ENCODE results near the gene LRP10. TPM values are rescaled to one million over a fixed set of nuclear protein-coding genes. Genes with fewer than 3 reads are reported as not detected.
"Not testable (repeated sequence)": the region's sequence is repeated elsewhere in the genome, so short reads cannot be mapped to it uniquely, and the experiment has no call there.

Gene LRP10
- total RNA-seq, 1 donor from 2014 or later: 2.9 TPM

DNA sequence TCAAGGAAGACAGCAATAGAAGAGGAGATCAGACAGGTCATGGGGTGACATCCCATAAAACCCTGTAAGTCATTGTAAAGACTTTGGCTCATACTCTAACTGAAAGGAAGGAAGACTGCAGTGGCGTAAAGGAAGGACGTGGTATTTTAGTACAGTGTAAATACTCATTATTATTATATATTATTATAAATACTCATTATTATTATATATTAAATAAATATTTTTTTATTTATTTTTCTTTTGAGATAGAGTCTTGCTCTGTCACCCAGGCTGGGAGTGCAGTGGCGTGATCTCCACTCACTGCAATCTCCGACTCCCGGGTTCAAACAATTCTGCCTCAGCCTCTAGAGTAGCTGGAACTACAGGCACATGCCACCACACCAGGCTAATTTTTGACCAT, 15.1 kb upstream of the LRP10 start:
- FAIRE-seq (no peak), DNase-seq (ENCODE audit: low spot score in 2 of 2) (no peak)

DNA sequence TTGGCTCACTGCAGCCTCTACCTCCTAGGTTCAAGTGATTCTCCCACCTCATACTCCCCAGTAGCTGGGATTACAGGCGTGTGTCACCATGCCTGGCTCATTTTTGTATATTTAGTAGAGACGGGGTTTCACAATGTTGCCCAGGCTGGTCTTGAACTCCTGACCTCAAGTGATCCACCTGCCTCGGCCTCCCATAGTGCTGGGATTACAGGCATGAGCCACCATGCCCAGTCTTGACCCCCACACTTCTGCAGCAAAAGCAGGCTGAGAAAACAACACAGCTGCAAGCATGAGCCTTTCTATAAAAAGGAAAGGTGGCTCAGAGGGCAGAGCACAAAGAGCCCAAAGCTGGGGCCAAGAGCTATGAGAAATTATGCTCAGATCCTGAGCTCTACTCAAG, 11.2 kb upstream of the LRP10 start:
- FAIRE-seq: not testable (repeated sequence)

DNA sequence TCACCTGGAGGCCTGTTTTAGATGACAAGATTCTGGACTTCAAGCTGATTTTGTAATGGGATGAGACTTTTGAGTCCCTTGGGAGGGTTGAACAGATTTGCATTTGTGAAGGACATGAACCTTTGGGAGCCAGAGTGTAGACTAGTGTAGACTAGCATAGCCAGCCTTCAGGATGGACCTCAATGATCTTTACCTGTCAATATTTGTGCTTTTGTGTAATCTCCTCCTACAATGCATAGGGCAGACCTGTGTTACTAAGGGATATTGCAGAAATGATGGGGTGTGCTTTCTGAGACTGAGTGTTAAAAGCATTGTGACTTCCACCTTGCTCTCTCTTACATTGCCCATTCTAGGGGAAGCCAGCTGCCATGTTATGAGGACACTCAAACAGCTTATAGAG, 9.9 kb upstream of the LRP10 start:
- FAIRE-seq (no peak), DNase-seq (ENCODE audit: low spot score in 2 of 2) (no peak)

More for the DNA sequence above, 11.2 kb upstream of the LRP10 start:
- DNase-seq (ENCODE audit: low spot score in 2 of 2): not testable (repeated sequence)

DNA sequence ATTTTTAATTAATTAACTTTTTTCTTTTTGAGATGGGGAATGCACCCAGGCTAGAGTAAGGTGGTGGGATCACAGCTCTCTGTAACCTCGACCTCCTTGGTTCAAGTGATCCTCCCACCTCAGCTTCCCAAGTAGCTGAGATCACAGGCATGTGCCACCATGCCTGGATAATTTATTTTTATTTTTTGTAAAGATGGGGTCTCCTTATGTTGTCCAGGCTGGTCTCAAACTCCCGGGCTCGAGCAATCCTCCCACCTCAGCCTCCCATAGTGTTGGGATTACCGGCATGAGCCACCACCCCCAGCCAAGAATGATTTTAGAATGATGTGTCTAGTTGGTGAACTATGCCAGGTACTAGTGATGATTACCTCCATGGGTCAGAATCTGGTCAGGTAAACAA, 6.6 kb upstream of the LRP10 start:
- DNase-seq (ENCODE audit: low spot score in 2 of 2) (no peak), FAIRE-seq (no peak)

DNA sequence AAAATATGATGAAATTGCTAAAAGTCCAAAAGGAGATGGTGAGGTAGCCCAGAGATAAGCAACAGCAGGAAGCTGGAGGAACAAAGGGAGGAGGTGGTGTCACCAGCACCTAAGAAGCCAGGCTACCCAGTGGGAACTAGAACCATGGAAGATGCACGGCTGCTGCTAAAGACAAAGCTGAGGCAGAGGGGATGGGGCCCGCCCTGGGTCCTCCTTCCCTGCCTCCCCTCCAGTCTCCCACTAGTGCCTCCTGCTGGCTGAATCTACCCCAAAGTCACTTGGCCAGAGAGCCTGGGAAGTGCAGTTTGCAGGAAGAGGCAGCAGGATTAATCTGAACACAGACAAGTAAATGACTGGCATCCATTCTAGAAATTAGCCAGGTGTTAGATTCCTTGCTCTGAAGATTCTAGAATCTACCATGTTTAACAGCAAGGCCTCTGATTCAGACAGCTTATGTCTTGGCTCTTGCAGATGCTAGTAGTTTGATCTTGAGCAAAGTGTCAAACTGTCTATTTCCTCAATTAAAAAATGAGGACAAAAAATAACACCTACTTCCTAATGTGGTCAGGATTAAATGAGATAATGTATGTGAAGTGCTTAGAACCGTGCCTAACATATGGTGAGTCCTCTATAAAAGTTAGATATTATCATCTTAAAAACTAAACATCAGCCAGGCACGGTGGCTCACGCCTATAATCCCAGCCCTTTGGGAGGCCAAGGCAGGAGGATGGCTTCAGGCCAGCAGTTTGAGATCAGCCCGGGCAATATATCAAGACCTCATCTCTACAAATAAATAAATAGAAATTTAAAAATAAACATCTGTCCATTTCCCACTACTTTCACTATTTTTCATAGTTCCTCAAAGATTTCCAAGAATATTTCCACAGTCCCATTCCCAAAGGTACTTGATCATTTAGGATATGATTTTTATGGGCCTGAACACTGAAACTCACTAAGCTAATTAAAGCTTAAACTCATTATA, 5.8 kb upstream of the LRP10 start:
- FAIRE-seq (no peak), DNase-seq (ENCODE audit: low spot score in 2 of 2) (no peak)

DNA sequence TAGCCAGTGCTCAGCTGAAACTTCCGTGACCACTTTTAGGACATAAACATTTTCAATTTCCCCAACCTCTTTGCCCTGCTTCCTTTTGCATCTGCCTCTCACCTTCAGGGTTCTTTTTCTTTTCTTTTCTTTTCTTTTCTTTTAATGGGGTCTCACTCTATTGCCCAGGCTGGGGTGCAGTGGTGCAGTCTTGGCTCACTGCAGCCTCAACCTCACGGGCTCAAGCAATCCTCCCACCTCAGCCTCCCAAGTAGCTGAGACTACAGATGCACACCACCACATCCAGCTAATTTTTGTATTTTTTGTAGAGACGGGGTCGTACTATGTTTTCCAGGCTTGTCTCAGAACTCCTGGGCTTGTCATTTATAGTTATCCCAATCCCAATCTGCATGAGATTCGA, 4.7 kb upstream of the LRP10 start:
- DNase-seq (ENCODE audit: low spot score in 2 of 2): no peak
- FAIRE-seq: no peak

DNA sequence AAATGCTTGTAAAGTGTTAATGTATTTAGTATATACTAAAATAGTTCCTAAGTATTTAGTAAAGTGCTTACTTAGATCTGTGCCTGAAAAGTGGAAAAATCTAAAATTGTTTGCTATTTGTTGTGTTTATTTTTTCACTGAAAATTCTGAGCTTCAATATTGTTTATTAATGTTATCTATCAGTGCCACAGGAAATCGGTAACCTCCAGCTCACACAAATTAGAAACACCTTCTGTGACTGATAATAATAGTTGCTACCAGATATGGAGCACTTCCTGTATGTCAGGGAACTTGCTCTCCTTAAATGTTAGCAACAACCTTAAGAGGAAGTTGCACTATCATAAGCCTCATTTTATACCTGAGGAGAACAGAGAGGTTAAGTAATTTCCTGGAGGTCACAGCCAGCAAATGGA, 723 bp upstream of the LRP10 start:
- DNase-seq (ENCODE audit: low spot score in 2 of 2): no peak
- no peak for FAIRE-seq

DNA sequence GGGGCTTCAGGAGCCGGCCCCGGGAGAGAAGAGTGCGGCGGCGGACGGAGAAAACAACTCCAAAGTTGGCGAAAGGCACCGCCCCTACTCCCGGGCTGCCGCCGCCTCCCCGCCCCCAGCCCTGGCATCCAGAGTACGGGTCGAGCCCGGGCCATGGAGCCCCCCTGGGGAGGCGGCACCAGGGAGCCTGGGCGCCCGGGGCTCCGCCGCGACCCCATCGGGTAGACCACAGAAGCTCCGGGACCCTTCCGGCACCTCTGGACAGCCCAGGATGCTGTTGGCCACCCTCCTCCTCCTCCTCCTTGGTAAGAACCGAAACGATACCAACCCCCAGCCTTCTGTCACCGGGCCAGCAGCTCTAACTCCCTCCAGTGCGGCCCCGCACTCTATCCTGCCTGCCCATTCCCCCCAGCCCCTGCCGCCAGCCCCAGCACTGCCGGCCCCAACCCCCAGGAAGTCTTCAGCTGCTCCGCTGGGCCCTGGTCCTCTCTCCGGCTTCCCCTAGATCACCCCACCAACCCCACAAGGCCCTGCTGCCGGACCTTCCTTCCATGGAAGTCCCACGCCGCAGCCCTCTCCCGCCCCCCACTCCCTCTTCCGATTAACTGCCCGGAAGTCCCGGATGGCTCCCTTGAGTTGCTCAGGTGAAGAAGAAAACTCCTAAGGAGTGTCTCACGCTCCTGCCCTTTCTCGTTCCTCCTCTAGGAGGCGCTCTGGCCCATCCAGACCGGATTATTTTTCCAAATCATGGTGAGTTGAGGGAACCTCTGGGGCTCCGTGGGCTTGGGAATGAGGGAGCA, 693 bp downstream of the LRP10 start:
- peak; percentile 72 to 75 for DNase-seq (ENCODE audit: low spot score in 2 of 2)
- no peak for FAIRE-seq

DNA sequence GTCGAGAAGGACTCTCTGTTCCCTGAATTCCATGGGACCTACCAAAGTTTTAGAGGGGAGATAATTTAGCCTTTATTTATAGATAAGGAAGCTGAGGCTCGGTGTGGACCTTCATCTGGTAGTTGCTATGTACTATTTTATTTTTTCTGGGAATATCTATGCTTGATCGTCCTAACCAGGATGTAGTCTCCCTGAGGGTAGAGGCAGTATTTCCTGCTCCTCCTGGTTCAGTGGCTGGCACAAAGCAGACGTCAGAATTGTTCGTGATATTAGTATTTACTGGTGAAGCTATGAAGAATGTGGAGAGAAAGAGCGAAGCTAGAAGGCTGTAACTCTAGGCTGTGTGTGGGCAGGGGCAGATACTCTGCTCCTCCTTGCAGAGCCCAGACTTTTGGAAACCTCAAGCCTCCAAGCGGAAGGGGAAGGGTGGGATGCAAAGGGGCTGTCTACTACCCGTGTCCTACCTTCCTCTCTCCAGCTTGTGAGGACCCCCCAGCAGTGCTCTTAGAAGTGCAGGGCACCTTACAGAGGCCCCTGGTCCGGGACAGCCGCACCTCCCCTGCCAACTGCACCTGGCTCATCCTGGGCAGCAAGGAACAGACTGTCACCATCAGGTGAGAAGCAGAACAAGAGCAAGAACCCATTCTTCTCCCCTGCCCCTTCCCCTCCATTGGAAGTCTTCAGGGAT, 1.4 kb downstream of the LRP10 start:
- DNase-seq (ENCODE audit: low spot score in 2 of 2): peak in 1 of 2 donors; percentile 12
- no peak for FAIRE-seq

DNA sequence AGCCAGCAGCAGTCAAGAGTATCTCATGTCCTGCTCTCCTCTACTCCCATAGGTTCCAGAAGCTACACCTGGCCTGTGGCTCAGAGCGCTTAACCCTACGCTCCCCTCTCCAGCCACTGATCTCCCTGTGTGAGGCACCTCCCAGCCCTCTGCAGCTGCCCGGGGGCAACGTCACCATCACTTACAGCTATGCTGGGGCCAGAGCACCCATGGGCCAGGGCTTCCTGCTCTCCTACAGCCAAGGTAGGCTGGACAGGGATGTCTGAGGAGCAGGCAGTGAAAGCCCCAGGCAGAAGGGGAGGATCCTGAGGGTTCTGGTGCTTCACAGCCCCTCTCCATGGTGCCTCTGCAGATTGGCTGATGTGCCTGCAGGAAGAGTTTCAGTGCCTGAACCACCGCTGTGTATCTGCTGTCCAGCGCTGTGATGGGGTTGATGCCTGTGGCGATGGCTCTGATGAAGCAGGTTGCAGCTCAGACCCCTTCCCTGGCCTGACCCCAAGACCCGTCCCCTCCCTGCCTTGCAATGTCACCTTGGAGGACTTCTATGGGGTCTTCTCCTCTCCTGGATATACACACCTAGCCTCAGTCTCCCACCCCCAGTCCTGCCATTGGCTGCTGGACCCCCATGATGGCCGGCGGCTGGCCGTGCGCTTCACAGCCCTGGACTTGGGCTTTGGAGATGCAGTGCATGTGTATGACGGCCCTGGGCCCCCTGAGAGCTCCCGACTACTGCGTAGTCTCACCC, 3.6 kb downstream of the LRP10 start:
- FAIRE-seq (no peak), DNase-seq (ENCODE audit: low spot score in 2 of 2) (peak in 1 of 2 donors; percentile 12)

DNA sequence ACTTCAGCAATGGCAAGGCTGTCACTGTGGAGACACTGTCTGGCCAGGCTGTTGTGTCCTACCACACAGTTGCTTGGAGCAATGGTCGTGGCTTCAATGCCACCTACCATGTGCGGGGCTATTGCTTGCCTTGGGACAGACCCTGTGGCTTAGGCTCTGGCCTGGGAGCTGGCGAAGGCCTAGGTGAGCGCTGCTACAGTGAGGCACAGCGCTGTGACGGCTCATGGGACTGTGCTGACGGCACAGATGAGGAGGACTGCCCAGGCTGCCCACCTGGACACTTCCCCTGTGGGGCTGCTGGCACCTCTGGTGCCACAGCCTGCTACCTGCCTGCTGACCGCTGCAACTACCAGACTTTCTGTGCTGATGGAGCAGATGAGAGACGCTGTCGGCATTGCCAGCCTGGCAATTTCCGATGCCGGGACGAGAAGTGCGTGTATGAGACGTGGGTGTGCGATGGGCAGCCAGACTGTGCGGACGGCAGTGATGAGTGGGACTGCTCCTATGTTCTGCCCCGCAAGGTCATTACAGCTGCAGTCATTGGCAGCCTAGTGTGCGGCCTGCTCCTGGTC, 4.3 kb downstream of the LRP10 start:
- FAIRE-seq (no peak), DNase-seq (ENCODE audit: low spot score in 2 of 2) (peak in 1 of 2 donors; percentile 8)

DNA sequence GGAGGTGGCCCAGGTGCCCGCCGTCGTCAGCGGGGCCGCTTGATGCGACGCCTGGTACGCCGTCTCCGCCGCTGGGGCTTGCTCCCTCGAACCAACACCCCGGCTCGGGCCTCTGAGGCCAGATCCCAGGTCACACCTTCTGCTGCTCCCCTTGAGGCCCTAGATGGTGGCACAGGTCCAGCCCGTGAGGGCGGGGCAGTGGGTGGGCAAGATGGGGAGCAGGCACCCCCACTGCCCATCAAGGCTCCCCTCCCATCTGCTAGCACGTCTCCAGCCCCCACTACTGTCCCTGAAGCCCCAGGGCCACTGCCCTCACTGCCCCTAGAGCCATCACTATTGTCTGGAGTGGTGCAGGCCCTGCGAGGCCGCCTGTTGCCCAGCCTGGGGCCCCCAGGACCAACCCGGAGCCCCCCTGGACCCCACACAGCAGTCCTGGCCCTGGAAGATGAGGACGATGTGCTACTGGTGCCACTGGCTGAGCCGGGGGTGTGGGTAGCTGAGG, 5.5 kb downstream of the LRP10 start:
- DNase-seq (ENCODE audit: low spot score in 2 of 2) (no peak), FAIRE-seq (no peak)

DNA sequence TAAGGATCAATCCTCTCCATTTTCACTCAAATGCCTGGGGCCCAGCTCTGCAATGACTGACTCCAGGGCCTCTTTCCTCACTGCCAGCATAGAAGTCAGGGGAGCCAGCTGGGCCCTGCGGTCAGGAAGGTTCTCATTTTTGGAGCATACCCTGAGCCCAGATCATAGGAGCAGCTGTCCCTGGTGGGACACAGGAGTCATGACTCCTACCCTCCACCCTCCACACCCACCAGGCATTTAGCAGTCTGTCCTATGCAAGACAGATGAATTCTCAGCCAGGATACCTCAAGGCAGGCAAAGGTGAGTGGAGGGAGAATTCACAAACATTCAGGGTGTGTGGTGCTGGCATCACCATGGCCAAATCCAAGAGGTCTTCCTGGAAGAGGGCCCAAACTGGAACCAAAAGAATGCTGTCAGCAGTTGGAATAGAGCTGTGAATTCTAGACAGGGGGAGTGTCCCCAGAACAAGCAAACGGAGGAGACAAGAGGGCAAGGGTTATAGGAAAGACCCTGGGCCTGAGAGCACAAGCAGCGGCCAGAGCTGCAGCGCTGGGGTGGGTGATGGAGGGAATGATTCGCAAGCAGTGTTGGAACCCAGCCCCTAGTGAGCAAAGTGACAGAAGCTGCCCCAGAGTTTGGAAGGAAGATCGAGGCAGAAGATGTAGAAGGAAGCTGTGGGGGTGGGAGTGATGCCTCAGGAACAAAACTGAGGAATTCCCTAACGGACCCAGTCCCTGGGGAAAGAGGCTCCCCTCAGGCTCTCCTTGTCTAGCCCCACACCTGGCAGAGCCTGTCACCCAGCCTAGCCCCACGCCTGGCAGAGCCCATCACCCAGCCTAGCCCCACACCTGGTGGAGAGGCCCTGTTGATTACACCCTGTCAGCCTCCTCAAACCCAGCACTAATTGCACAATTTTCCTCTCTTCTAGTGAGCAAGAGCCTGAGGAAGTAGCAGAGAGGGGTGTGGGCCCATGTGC, 7.0 kb downstream of the LRP10 start:
- FAIRE-seq: no peak
- peak in 1 of 2 donors; percentile 17 for DNase-seq (ENCODE audit: low spot score in 2 of 2)

DNA sequence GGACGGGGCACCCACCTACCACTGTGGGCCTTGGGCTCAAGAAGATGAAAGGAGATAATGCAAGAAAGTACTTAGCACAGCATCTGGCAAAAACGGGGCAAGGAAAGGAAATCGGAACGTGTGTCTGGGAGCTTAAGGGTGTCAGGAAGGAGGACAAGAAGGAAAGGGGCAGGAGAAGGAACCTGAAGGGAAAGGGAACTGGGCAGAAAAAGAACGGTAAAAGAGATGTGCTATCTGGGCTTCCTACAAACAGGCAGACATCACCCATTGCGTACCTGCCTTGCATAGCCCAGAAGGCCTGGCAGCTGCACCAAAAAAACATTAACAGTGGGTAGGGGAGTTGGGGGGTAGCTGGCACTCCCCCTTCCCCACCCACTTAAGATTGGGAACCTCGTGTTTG, 10.5 kb downstream of the LRP10 start:
- FAIRE-seq (no peak), DNase-seq (ENCODE audit: low spot score in 2 of 2) (peak in 1 of 2 donors; percentile 35)

DNA sequence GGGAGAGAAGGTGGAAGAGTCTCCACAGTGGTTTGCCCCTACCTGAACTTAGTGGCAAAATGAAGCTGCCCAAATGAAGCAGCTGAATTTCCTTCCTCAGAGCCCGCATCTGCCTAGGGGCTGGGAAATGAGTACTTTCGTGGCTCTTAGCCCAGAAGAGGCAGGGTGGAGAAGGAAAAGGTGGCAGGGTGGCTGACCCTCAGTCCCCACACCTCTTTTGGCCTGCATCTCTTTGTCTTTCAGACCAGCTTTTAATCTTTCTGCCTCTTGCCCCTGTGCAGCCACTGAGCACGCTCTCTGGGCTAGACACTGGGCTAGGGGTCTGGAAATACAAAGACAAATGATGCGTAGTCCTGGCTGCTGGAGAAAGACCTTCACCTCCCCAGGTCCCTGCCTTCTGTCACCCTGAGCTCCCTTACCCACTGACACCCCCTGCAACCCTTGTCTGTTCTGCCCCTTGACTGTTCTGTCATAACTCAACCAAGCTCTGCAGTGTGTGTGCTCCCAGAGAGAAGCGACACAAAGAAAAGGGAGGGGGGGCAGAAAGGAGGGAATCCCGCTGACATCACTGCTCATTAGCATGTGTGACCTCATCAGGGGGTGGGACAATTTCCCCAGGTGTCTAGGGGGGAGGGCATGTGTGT, 11.1 kb downstream of the LRP10 start:
- no peak for FAIRE-seq
- DNase-seq (ENCODE audit: low spot score in 2 of 2): peak; percentile 61 to 86

DNA sequence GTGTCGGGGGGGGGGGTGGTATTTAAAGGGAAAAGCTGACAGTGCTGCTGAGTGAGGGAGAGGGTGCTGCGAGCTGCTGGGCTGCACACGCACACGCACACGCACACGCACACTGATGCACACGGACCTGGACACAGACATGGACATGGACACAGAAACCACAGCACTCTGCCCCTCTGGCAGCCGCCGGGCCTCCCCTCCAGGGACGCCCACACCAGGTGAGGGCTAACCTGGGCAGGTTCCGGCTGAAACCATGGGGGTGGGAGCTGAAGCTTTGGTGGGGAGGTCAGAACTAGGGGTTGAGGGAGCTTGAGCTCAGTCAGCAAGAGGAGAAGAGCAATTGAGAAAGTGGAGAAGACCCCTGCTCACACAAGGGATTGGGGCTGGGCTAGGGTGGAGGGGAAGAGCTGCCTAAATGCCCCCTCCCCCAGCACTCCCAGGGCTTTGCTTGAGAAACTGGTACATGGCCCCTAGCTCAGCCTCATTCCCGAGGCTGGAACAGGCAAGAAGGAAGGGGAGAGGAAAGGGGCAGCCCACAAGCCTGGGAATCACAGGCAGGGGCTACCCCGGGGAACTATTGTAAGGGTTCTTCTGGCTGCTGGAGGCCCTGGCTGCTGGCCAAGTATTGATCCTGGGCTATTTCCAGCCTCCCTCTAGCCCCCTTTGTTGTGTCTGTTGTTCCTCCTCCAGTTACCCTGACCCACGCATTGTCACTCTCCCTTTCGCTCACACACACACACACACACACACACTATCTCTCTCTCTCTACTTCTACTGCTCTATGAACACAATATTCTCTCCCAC, 11.8 kb downstream of the LRP10 start, which contains the start of gene REM2:
TSS of gene REM2 (plus strand) at position 50 of the 804 bp plus-strand sequence. CDS start at position 116, 66 bp downstream.
- FAIRE-seq (no peak), DNase-seq (ENCODE audit: low spot score in 2 of 2) (peak in 1 of 2 donors; percentile 23)

Data from frontal cortex (tissue), 4 donors.